ENCODE results near the gene PGAP1. TPM values are rescaled to one million over a fixed set of nuclear protein-coding genes. Genes with fewer than 3 reads are reported as not detected.

PGAP1 gene
- total and polyA plus RNA-seq, 2 donors (not counting 1 experiment from before 2014, with no cell fraction given) = 0.25 to 21.8 TPM

GRCh38 chr2:196873511-196873910, 53.0 kb downstream of the PGAP1 start:
- WGBS (ENCODE audit: insufficient coverage) = no CpG with 5 or more reads among the region's 1 CpG
- no peaks in the 10 kb centered on the region for H3K4me1 ChIP-seq (ENCODE audit: control insufficient read depth in 2 of 2, insufficient read depth in 2 of 2, low read length in 2 of 2)
- no peaks in the 10 kb centered on the region for H3K27me3 ChIP-seq (replicated peaks in 1 of 4; ENCODE audit: control extremely low read depth in 1 of 4, control insufficient read depth in 3 of 4, insufficient read depth in 4 of 4, low read length in 3 of 4)
- intact Hi-C loops (cut with micrococcal nuclease) = no loop called here
- no peak overlapping the region for H3K4me2 ChIP-seq (replicated peaks; ENCODE audit: low read depth, low read length, poor library complexity, severe bottlenecking)
- H3K9me3 ChIP-seq (ENCODE audit: control extremely low read depth in 1 of 3, control insufficient read depth in 2 of 3, insufficient read depth in 1 of 3, low read length in 2 of 3) = no peaks in the 10 kb centered on the region
- ChIA-PET POLR2A (no interaction called here), CTCF (no interaction called here)
- DNase-seq (no peak), ATAC-seq (ENCODE audit: low read depth) (no peak)
- Mint-ChIP-seq H3K27ac (no peak overlapping the region), H3K4me1 (no peaks in the 10 kb centered on the region), H3K27me3 (no peaks in the 10 kb centered on the region), H3K9me3 (ENCODE audit: insufficient read depth) (no peaks in the 10 kb centered on the region), H3K4me3 (no peak overlapping the region)
- H3K9ac ChIP-seq (ENCODE audit: low read length) = no peak overlapping the region
- H2AFZ ChIP-seq (ENCODE audit: insufficient read depth, low read depth, low read length, poor library complexity, severe bottlenecking) = no peak overlapping the region
- no peak for TF ChIP-seq CTCF (IDR thresholded peaks at IDR 0.05)
- TF ChIP-seq EZH2 (IDR thresholded peaks at IDR 0.05; ENCODE audit: borderline replicate concordance, insufficient read depth, low read depth, low read length, poor library complexity, severe bottlenecking) = no peak
- H3K79me2 ChIP-seq (ENCODE audit: control insufficient read depth, insufficient read depth, low read length) = no peaks in the 10 kb centered on the region
- H3K27ac ChIP-seq (ENCODE audit: low read length in 2 of 2) = no peak overlapping the region
- H4K20me1 ChIP-seq (ENCODE audit: control insufficient read depth, insufficient read depth, low read length, poor library complexity, severe bottlenecking) = no peaks in the 10 kb centered on the region
- no peaks in the 10 kb centered on the region for H3K36me3 ChIP-seq (replicated peaks in 1 of 2; ENCODE audit: control extremely low read depth in 1 of 2, control insufficient read depth in 1 of 2, extremely low read depth in 1 of 2, insufficient read depth in 2 of 2, low read length in 1 of 2)
- H3K4me3 ChIP-seq (ENCODE audit: control extremely low read depth in 1 of 5, extremely low read depth in 1 of 5, insufficient read depth in 1 of 5, low read depth in 2 of 5, low read length in 4 of 5) = no peak overlapping the region

- H3K27ac Mint-ChIP-seq = no peak overlapping the region
- Histone ChIP-seq H3K9me3 (ENCODE audit: control extremely low read depth in 1 of 3, control insufficient read depth in 2 of 3, insufficient read depth in 1 of 3, low read length in 2 of 3) (peaks cover 0 to 4% (median 2%) of the 10 kb centered on the region in 3 donors), H3K27ac (ENCODE audit: low read length in 2 of 2) (no peak overlapping the region), H3K4me1 (ENCODE audit: control insufficient read depth in 2 of 2, insufficient read depth in 2 of 2, low read length in 2 of 2) (no peaks in the 10 kb centered on the region), H3K4me3 (ENCODE audit: control extremely low read depth in 1 of 5, extremely low read depth in 1 of 5, insufficient read depth in 1 of 5, low read depth in 2 of 5, low read length in 4 of 5) (no peak overlapping the region), H3K27me3 (replicated peaks in 1 of 4; ENCODE audit: control extremely low read depth in 1 of 4, control insufficient read depth in 3 of 4, insufficient read depth in 4 of 4, low read length in 3 of 4) (no peaks in the 10 kb centered on the region), H3K79me2 (ENCODE audit: control insufficient read depth, insufficient read depth, low read length) (no peaks in the 10 kb centered on the region), H2AFZ (ENCODE audit: insufficient read depth, low read depth, low read length, poor library complexity, severe bottlenecking) (no peak overlapping the region), H3K36me3 (replicated peaks in 1 of 2; ENCODE audit: control extremely low read depth in 1 of 2, control insufficient read depth in 1 of 2, extremely low read depth in 1 of 2, insufficient read depth in 2 of 2, low read length in 1 of 2) (no peaks in the 10 kb centered on the region), H3K9ac (ENCODE audit: low read length) (no peak overlapping the region), H4K20me1 (ENCODE audit: control insufficient read depth, insufficient read depth, low read length, poor library complexity, severe bottlenecking) (no peaks in the 10 kb centered on the region), H3K4me2 (replicated peaks; ENCODE audit: low read depth, low read length, poor library complexity, severe bottlenecking) (no peak overlapping the region)
- POLR2A ChIA-PET = no interaction called here
- no peak for TF ChIP-seq EZH2 (IDR thresholded peaks at IDR 0.05; ENCODE audit: borderline replicate concordance, insufficient read depth, low read depth, low read length, poor library complexity, severe bottlenecking)
- TF ChIP-seq CTCF (IDR thresholded peaks at IDR 0.05) = no peak
- 100% methylated on average over 1 of the region's 1 CpG for WGBS (ENCODE audit: insufficient coverage)
- no peak overlapping the region for H3K4me3 Mint-ChIP-seq
- DNase-seq = no peak
- no peaks in the 10 kb centered on the region for H3K27me3 Mint-ChIP-seq
- intact Hi-C loops (cut with micrococcal nuclease) = no loop called here
- CTCF ChIA-PET = interaction anchor here (0.7 kb wide), 1 partner anchor 17 kb away, joined by 4 read pairs; no protein-coding TSS in a partner anchor
- ATAC-seq (ENCODE audit: low read depth) = no peak
- no peaks in the 10 kb centered on the region for H3K4me1 Mint-ChIP-seq
- no peaks in the 10 kb centered on the region for H3K9me3 Mint-ChIP-seq (ENCODE audit: insufficient read depth)
These were observed 71.9 kb downstream of the PGAP1 start for GRCh38 chr2:196854629-196855028.
